Measurements from ENCODE around the gene TMEM140.
"Not testable (repeated sequence)": the region's sequence is repeated elsewhere in the genome, so short reads cannot be mapped to it uniquely, and the experiment has no call there.

Gene TMEM140

GRCh38 chr7:135159359-135160085 lies 11.7 kb downstream of the TMEM140 start:
- no peak for DNase-seq

GRCh38 chr7:135160098-135160857 lies 12.4 kb downstream of the TMEM140 start:
- no peak for DNase-seq

- DNase-seq: peak; percentile 71 to 77
Measured at GRCh38 chr7:135160858-135161653, 13.2 kb downstream of the TMEM140 start.

GRCh38 chr7:135161669-135162068 lies 13.8 kb downstream of the TMEM140 start:
- no peak for DNase-seq

- no peak for DNase-seq
Measured at GRCh38 chr7:135162382-135163001, 14.6 kb downstream of the TMEM140 start.

GRCh38 chr7:135164357-135165061 lies 16.6 kb downstream of the TMEM140 start:
- DNase-seq: no peak

- no peak for DNase-seq
Measured at GRCh38 chr7:135165862-135166261, 18.0 kb downstream of the TMEM140 start.

- no peak for DNase-seq
Measured at GRCh38 chr7:135166338-135166990, 18.6 kb downstream of the TMEM140 start.

GRCh38 chr7:135167365-135167917 lies 19.6 kb downstream of the TMEM140 start:
- no peak for DNase-seq

GRCh38 chr7:135168001-135168400 lies 20.1 kb downstream of the TMEM140 start:
- DNase-seq: no peak

GRCh38 chr7:135168489-135169140 lies 20.7 kb downstream of the TMEM140 start:
- DNase-seq: no peak

GRCh38 chr7:135169141-135169963 lies 21.5 kb downstream of the TMEM140 start:
- peak; percentile 60 to 68 for DNase-seq

- peak; percentile 17 to 24 for DNase-seq
Measured at GRCh38 chr7:135169964-135170273, 22.0 kb downstream of the TMEM140 start.

- DNase-seq: peak; percentile 85 to 91
Measured at GRCh38 chr7:135170274-135170997, 22.6 kb downstream of the TMEM140 start, which contains the start of gene CYREN. CYREN (minus strand) TSS chr7:135170707; CDS start chr7:135168922, 1,785 bp downstream.

- not testable (repeated sequence) for DNase-seq
Measured at GRCh38 chr7:135170998-135171481, 23.2 kb downstream of the TMEM140 start.

- DNase-seq: not testable (repeated sequence)
Measured at GRCh38 chr7:135171581-135172291, 23.9 kb downstream of the TMEM140 start.

GRCh38 chr7:135173916-135174315 lies 26.0 kb downstream of the TMEM140 start:
- not testable (repeated sequence) for DNase-seq

GRCh38 chr7:135174941-135175340 lies 27.1 kb downstream of the TMEM140 start:
- no peak for DNase-seq

All from AML-193 (cell line).